Ovary (tissue), 3 donors: ENCODE results near the gene CBFB.

Source experiments
- POLR2A ChIP-seq: fragments of 450-650 bp; IDR thresholded peaks from one replicate; pipeline ENCODE4 v1.6.1; 2017; ENCODE audit warnings: antibody characterized with exemption, mild to moderate bottlenecking, moderate library complexity
- TF ChIP-seq, protein P1 (sequence below), 3 donors: fragments of 450-650 bp in 2 of 3; fragments of 200-600 bp in 1 of 3; IDR thresholded peaks; one replicate each; pipeline versions ENCODE4 v1.5.1 to v1.8.0; 2016 to 2022; ENCODE audit warnings: antibody characterized with exemption in 3 of 3, mild to moderate bottlenecking in 1 of 3
- donor health status: DM: no; HTN: no; CAD: no.

DNA sequence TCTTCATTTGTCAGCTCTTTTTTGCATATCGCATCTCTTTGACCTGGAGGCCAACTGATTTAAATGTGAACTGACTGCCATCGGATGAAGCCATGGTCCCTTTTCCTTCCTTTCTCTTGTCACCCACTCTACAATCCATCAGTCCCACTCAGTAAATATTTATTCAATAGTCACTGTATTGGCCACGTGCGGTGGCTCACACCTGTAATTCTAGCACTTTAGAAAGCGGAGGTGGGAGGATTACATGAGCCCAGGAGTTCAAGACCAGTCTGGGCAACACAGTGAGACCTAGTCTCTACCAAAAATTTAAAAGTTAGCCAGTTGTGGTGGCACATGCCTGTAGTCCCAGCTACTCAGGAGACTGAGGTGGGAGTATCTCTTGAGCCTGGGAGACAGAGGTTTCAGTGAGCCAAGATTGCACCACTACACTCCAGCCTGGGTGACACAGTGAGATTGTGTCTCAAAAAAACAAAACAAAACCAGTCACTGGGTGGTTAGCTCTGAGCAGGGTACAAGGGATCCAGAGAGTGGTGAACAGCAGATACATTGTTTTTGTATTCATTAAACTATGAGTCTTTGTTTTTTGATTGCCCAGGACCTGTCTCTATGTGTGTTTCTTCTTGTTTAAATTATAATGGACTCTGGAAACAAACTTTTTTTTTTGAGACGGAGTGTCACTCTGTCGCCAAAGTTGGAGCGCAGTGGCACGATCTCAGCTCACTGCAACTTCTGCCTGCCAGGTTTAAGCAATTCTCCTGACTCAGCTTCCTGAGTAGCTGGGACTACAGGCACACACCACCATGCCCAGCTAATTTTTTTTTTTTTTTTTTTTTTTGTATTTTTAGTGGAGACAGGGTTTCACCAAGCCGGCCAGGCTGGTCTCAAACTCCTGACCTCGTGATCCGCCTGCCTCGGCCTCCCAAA, 87.7 kb downstream of the CBFB start:
- TF ChIP-seq, protein P1, sequence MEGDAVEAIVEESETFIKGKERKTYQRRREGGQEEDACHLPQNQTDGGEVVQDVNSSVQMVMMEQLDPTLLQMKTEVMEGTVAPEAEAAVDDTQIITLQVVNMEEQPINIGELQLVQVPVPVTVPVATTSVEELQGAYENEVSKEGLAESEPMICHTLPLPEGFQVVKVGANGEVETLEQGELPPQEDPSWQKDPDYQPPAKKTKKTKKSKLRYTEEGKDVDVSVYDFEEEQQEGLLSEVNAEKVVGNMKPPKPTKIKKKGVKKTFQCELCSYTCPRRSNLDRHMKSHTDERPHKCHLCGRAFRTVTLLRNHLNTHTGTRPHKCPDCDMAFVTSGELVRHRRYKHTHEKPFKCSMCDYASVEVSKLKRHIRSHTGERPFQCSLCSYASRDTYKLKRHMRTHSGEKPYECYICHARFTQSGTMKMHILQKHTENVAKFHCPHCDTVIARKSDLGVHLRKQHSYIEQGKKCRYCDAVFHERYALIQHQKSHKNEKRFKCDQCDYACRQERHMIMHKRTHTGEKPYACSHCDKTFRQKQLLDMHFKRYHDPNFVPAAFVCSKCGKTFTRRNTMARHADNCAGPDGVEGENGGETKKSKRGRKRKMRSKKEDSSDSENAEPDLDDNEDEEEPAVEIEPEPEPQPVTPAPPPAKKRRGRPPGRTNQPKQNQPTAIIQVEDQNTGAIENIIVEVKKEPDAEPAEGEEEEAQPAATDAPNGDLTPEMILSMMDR (IDR thresholded peaks at IDR 0.05) = no peak
- no peak for TF ChIP-seq POLR2A
